Uterus (tissue), 4 donors: Measurements from ENCODE around the gene HINT3. TPM values are rescaled to one million over a fixed set of nuclear protein-coding genes. Genes with fewer than 3 reads are reported as not detected.

ENCODE experiments used
- DNase-seq, 2 donors: peaks; one replicate each; pipeline ENCODE4 v3.0.0-alpha.2; 2019 to 2020
- H3K27ac ChIP-seq, 2 donors: fragments of 200-600 bp; sonication (generic); 1 replicate in 1 of 2; 2 replicates in 1 of 2; pipeline ENCODE4 v1.5.1; 2016 to 2018
- H3K27me3 ChIP-seq, 2 donors: fragments of 200-600 bp; sonication (generic); one replicate each; pipeline ENCODE4 v1.5.1; 2018 to 2019; ENCODE audit warnings: control low read depth in 1 of 2
- H3K36me3 ChIP-seq, 2 donors: fragments of 200-600 bp; sonication (generic); one replicate each; pipeline ENCODE4 v1.5.1; 2019; ENCODE audit warnings: control low read depth in 1 of 2
- H3K4me1 ChIP-seq, 2 donors: fragments of 200-600 bp; sonication (generic); one replicate each; pipeline ENCODE4 v1.5.1; 2018 to 2019; ENCODE audit warnings: control low read depth in 1 of 2
- H3K4me3 ChIP-seq, 2 donors: fragments of 200-600 bp; sonication (generic); 1 replicate in 1 of 2; 2 replicates in 1 of 2; pipeline ENCODE4 v1.5.1; 2018 to 2019; ENCODE audit warnings: mild to moderate bottlenecking in 1 of 2
- H3K9me3 ChIP-seq, 2 donors: fragments of 200-600 bp; sonication (generic); one replicate each; pipeline ENCODE4 v1.5.1; 2019; ENCODE audit warnings: control low read depth in 1 of 2
- POLR2A ChIP-seq, 2 donors: fragments of 450-650 bp; IDR thresholded peaks; one replicate each; pipeline ENCODE4 v1.6.1; 2016; ENCODE audit warnings: antibody characterized with exemption in 2 of 2, mild to moderate bottlenecking in 1 of 2, moderate library complexity in 1 of 2
- intact Hi-C: fragments of 100-400 bp; cut with DNase I; formaldehyde crosslinking; loops from one replicate; pipeline ENCODE4 v1.15.1; 2023; ENCODE audit warnings: low total_unique reads
- total RNA-seq, 4 donors: library from RNA; depleted of rRNA in 3 of 4; stranded (reverse); fragments of >200 nt in 3 of 4; gene quantifications; one replicate each; pipeline versions ENCODE4 v1.1.0 to v1.2.4, GENCODE V29; 2014 to 2023
- TF ChIP-seq, protein P1 (sequence below), 4 experiments: fragments of 200-600 bp in 2 of 4; fragments of 450-650 bp in 2 of 4; sonication (generic) in 2 of 4; IDR thresholded peaks; one replicate each; pipeline ENCODE4 v1.5.1; 2016 to 2019; ENCODE audit warnings: antibody characterized with exemption in 4 of 4, mild to moderate bottlenecking in 2 of 4, moderate library complexity in 1 of 4
- donor health status: DM: yes; HTN: yes; CAD: no.

Gene HINT3
- total RNA-seq, 4 donors from 2014 or later: 13.1 to 49.3 (median 23.1) TPM

- no peaks in the 10 kb centered on the region for H3K4me1 ChIP-seq
- intact Hi-C loops: no loop called here
- no peaks in the 10 kb centered on the region for H3K9me3 ChIP-seq
- H3K27ac ChIP-seq: no peak overlapping the region
- DNase-seq: no peak
- no peaks in the 10 kb centered on the region for H3K36me3 ChIP-seq
- no peaks in the 10 kb centered on the region for H3K27me3 ChIP-seq
- TF ChIP-seq POLR2A (IDR thresholded peaks at IDR 0.05): no peak
- TF ChIP-seq, protein P1, sequence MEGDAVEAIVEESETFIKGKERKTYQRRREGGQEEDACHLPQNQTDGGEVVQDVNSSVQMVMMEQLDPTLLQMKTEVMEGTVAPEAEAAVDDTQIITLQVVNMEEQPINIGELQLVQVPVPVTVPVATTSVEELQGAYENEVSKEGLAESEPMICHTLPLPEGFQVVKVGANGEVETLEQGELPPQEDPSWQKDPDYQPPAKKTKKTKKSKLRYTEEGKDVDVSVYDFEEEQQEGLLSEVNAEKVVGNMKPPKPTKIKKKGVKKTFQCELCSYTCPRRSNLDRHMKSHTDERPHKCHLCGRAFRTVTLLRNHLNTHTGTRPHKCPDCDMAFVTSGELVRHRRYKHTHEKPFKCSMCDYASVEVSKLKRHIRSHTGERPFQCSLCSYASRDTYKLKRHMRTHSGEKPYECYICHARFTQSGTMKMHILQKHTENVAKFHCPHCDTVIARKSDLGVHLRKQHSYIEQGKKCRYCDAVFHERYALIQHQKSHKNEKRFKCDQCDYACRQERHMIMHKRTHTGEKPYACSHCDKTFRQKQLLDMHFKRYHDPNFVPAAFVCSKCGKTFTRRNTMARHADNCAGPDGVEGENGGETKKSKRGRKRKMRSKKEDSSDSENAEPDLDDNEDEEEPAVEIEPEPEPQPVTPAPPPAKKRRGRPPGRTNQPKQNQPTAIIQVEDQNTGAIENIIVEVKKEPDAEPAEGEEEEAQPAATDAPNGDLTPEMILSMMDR (IDR thresholded peaks at IDR 0.05): no peak
- H3K4me3 ChIP-seq: no peak overlapping the region
Measured at GRCh38 chr6:125961117-125961516, 4.5 kb downstream of the HINT3 start.

DNA sequence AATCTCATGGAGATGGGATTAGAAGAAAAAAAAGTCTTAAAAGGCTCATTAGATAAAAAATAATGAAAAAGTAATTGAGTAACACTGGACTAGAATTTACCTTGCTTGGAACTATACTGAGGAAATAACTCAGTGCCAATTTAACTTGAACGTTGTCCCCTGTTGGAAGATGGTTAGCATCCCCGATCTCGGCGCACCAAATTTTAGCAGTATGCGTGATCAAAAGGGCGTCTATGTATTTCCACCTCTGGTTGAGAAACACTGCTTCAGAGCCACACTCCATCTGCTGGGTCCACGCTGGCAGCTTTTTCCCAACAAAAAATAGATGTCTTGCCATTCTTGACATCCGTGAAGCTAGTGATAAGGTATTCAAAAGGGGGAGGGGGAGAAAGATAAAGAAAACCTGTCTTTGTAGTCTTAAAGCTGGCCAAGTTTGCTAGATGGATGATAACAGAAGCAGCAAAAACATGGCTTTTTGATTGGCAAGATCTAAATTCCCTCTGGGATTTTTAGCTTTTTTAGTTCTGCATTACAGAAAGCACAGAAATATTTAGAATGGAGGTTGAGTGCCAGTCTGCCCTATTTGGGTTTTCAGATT, 6.4 kb downstream of the HINT3 start:
- no peak for DNase-seq
- intact Hi-C loops: no loop called here

GRCh38 chr6:125963817-125964216, 7.2 kb downstream of the HINT3 start:
- H3K4me1 ChIP-seq: no peaks in the 10 kb centered on the region
- H3K9me3 ChIP-seq: no peaks in the 10 kb centered on the region
- no peak overlapping the region for H3K4me3 ChIP-seq
- H3K36me3 ChIP-seq: no peaks in the 10 kb centered on the region
- no peak overlapping the region for H3K27ac ChIP-seq
- TF ChIP-seq POLR2A (IDR thresholded peaks at IDR 0.05): no peak
- TF ChIP-seq, protein P1 (IDR thresholded peaks at IDR 0.05): no peak
- intact Hi-C loops: no loop called here
- H3K27me3 ChIP-seq: no peaks in the 10 kb centered on the region
- DNase-seq: no peak

More for the DNA sequence above, 6.4 kb downstream of the HINT3 start:
- H3K36me3 ChIP-seq: no peaks in the 10 kb centered on the region
- H3K27ac ChIP-seq: no peak overlapping the region
- no peaks in the 10 kb centered on the region for H3K4me1 ChIP-seq
- no peaks in the 10 kb centered on the region for H3K9me3 ChIP-seq
- TF ChIP-seq, protein P1 (IDR thresholded peaks at IDR 0.05): no peak
- no peak for TF ChIP-seq POLR2A (IDR thresholded peaks at IDR 0.05)
- no peak overlapping the region for H3K4me3 ChIP-seq
- no peaks in the 10 kb centered on the region for H3K27me3 ChIP-seq

GRCh38 chr6:125966569-125966968, 10.0 kb downstream of the HINT3 start:
- no peaks in the 10 kb centered on the region for H3K27me3 ChIP-seq
- H3K4me3 ChIP-seq: no peak overlapping the region
- intact Hi-C loops: no loop called here
- TF ChIP-seq, protein P1 (IDR thresholded peaks at IDR 0.05): no peak
- TF ChIP-seq POLR2A (IDR thresholded peaks at IDR 0.05): no peak
- no peak for DNase-seq
- H3K9me3 ChIP-seq: no peaks in the 10 kb centered on the region
- no peaks in the 10 kb centered on the region for H3K4me1 ChIP-seq
- no peak overlapping the region for H3K27ac ChIP-seq
- H3K36me3 ChIP-seq: no peaks in the 10 kb centered on the region

GRCh38 chr6:125968493-125968892, 11.9 kb downstream of the HINT3 start:
- no peaks in the 10 kb centered on the region for H3K36me3 ChIP-seq
- H3K4me3 ChIP-seq: no peak overlapping the region
- no peaks in the 10 kb centered on the region for H3K27me3 ChIP-seq
- no peaks in the 10 kb centered on the region for H3K4me1 ChIP-seq
- H3K27ac ChIP-seq: no peak overlapping the region
- H3K9me3 ChIP-seq: no peaks in the 10 kb centered on the region
- TF ChIP-seq POLR2A (IDR thresholded peaks at IDR 0.05): no peak
- TF ChIP-seq, protein P1 (IDR thresholded peaks at IDR 0.05): no peak
- no peak for DNase-seq
- intact Hi-C loops: no loop called here
